ENCODE data around the gene TNFRSF25. TPM values are rescaled to one million over a fixed set of nuclear protein-coding genes. Genes with fewer than 3 reads are reported as not detected.
"Not testable (repeated sequence)": the region's sequence is repeated elsewhere in the genome, so short reads cannot be mapped to it uniquely, and the experiment has no call there.

The TNFRSF25 gene
- total and polyA plus RNA-seq, 9 of the 15 experiments (the other 6 are each of a cell fraction or from before 2014, with no cell fraction given): 0.24 to 0.49 TPM; not detected in 7

- 0 out of 2 replicates have a peak, but pooled peaks have one; percentile 51 for TF ChIP-seq MTA3 (IDR thresholded peaks at IDR 0.05; ENCODE audit: borderline replicate concordance)
- TF ChIP-seq TCF3 (CRISPR knock-in tag; IDR thresholded peaks at IDR 0.05): peak; percentile 97
- TF ChIP-seq USF1 (CRISPR knock-in tag; IDR thresholded peaks at IDR 0.05): peak; percentile 72
- TF ChIP-seq TEAD4 (IDR thresholded peaks at IDR 0.05; ENCODE audit: low read length): peak; percentile 86
- TF ChIP-seq TEAD4 (CRISPR knock-in tag; IDR thresholded peaks at IDR 0.05; ENCODE audit: borderline replicate concordance); MYNN (CRISPR knock-in tag; IDR thresholded peaks at IDR 0.05): not testable (repeated sequence)
- peak; percentile 73 for TF ChIP-seq VEZF1 (CRISPR knock-in tag; IDR thresholded peaks at IDR 0.05)
- TF ChIP-seq ARID1B (IDR thresholded peaks at IDR 0.05): peak; percentile 97
- peak; percentile 61 for TF ChIP-seq POLR2AphosphoS5 (IDR thresholded peaks at IDR 0.05; ENCODE audit: control insufficient read depth, insufficient read depth, low read depth, low read length)
- TF ChIP-seq MYNN (IDR thresholded peaks at IDR 0.05): peak; percentile 73; the same call in 1 of the 2 replicates
- TF ChIP-seq PHB2 (IDR thresholded peaks at IDR 0.05; ENCODE audit: low read depth): peak; percentile 85
- TF ChIP-seq CC2D1A (IDR thresholded peaks at IDR 0.05): peak; percentile 65; the same call in 1 of the 2 replicates
- TF ChIP-seq NFIC (IDR thresholded peaks at IDR 0.05): peak; percentile 90
- peak; percentile 63; the same call in 1 of the 2 replicates for TF ChIP-seq BCOR (IDR thresholded peaks at IDR 0.05)
- 0 out of 2 replicates have a peak, but pooled peaks have one; percentile 9 for TF ChIP-seq ZNF766 (CRISPR knock-in tag; conservative IDR thresholded peaks at IDR 0.05)
- TF ChIP-seq DPF2 (IDR thresholded peaks at IDR 0.05): peak; percentile 85
- TF ChIP-seq DMBX1 (CRISPR knock-in tag; IDR thresholded peaks at IDR 0.05; ENCODE audit: borderline replicate concordance): peak; percentile 72; the same call in 1 of the 2 replicates
- 0 out of 2 replicates have a peak, but pooled peaks have one; percentile 24 for TF ChIP-seq RB1 (IDR thresholded peaks at IDR 0.05; ENCODE audit: low read depth)
- TF ChIP-seq NONO (IDR thresholded peaks at IDR 0.05; ENCODE audit: low read depth in 2 of 2, low read length in 1 of 2): 0 out of 4 replicates have a peak, but pooled peaks of 1 of the 2 experiments have one; percentile 29
- 0 out of 2 replicates have a peak, but pooled peaks have one; percentile 21 for TF ChIP-seq RUNX1 (IDR thresholded peaks at IDR 0.05; ENCODE audit: low read depth)
- peak in 1 of 2 experiments; percentile 41; a peak in 1 of 4 replicates for TF ChIP-seq MNT (conservative IDR thresholded peaks at IDR 0.05)
- TF ChIP-seq GATA2 (CRISPR knock-in tag; IDR thresholded peaks at IDR 0.05): peak; percentile 91
- peak; percentile 54 for TF ChIP-seq CXXC5 (CRISPR knock-in tag; IDR thresholded peaks at IDR 0.05)
- TF ChIP-seq MEIS2 (IDR thresholded peaks at IDR 0.05; ENCODE audit: partially characterized antibody): peak; percentile 54
- TF ChIP-seq NCOA1 (IDR thresholded peaks at IDR 0.05; ENCODE audit: low read depth): peak; percentile 35; the same call in 1 of the 2 replicates
- TF ChIP-seq SMARCE1 (IDR thresholded peaks at IDR 0.05): peak; percentile 92
- TF ChIP-seq MAFG (tag; conservative IDR thresholded peaks at IDR 0.05): peak; percentile 47; the same call in 1 of the 2 replicates
- TF ChIP-seq HDAC2 (IDR thresholded peaks at IDR 0.05): peak; percentile 64; the same call in 1 of the 2 replicates
These were observed 36.1 kb downstream of the TNFRSF25 start (continued) for GRCh38 chr1:6429660-6430411.
